Measurements from ENCODE around the gene PPP1R13B.
"Not testable (repeated sequence)": the region's sequence is repeated elsewhere in the genome, so short reads cannot be mapped to it uniquely, and the experiment has no call there.

PPP1R13B gene

GRCh38 chr14:103695296-103696069 lies 151.9 kb downstream of the PPP1R13B start:
- no peak for DNase-seq

- DNase-seq = no peak
These were observed 152.8 kb downstream of the PPP1R13B start for GRCh38 chr14:103694572-103695026.

GRCh38 chr14:103693515-103693914 lies 153.9 kb downstream of the PPP1R13B start:
- no peak for DNase-seq

GRCh38 chr14:103692871-103693270 lies 154.5 kb downstream of the PPP1R13B start:
- DNase-seq = no peak

- DNase-seq = no peak
These were observed 155.2 kb downstream of the PPP1R13B start for GRCh38 chr14:103692159-103692558.

- DNase-seq = not testable (repeated sequence)
These were observed 155.7 kb downstream of the PPP1R13B start for GRCh38 chr14:103691655-103692054.

- DNase-seq = no peak
These were observed 157.0 kb downstream of the PPP1R13B start for GRCh38 chr14:103690332-103690731.

GRCh38 chr14:103688906-103689902 lies 158.2 kb downstream of the PPP1R13B start:
- DNase-seq = no peak

GRCh38 chr14:103688441-103688840 lies 158.9 kb downstream of the PPP1R13B start:
- DNase-seq = no peak

- no peak for DNase-seq
These were observed 159.7 kb downstream of the PPP1R13B start for GRCh38 chr14:103687712-103688111.

GRCh38 chr14:103686831-103687485 lies 160.4 kb downstream of the PPP1R13B start:
- no peak for DNase-seq

GRCh38 chr14:103685276-103686211 lies 161.8 kb downstream of the PPP1R13B start:
- no peak for DNase-seq

GRCh38 chr14:103684871-103685270 lies 162.5 kb downstream of the PPP1R13B start:
- DNase-seq = no peak

GRCh38 chr14:103684471-103684870 lies 162.9 kb downstream of the PPP1R13B start:
- DNase-seq = no peak
